C4-2B (cell line): ENCODE results near the gene TMEM117.

ENCODE experiments used
- H3K27ac ChIP-seq: fragments of 450-650 bp; 2 replicates; pipeline ENCODE4 v1.5.1; 2017
- CTCF ChIP-seq: fragments of 450-650 bp; conservative IDR thresholded peaks from 2 replicates; pipeline ENCODE4 v1.5.1; 2017; ENCODE audit warnings: mild to moderate bottlenecking
- ZFX ChIP-seq: fragments of 450-650 bp; IDR thresholded peaks from 2 replicates; pipeline ENCODE4 v1.6.1; 2017

TMEM117 gene

GRCh38 chr12:44155358-44155757, 319.5 kb downstream of the TMEM117 start:
- no peak overlapping the region for H3K27ac ChIP-seq
- TF ChIP-seq CTCF (no peak), ZFX (no peak)

GRCh38 chr12:44157359-44157758, 321.5 kb downstream of the TMEM117 start:
- TF ChIP-seq ZFX = no peak
- no peak for TF ChIP-seq CTCF
- no peak overlapping the region for H3K27ac ChIP-seq

GRCh38 chr12:44158746-44159145, 322.9 kb downstream of the TMEM117 start:
- TF ChIP-seq CTCF (no peak), ZFX (no peak)
- no peak overlapping the region for H3K27ac ChIP-seq

- no peak for TF ChIP-seq CTCF
- TF ChIP-seq ZFX = no peak
- H3K27ac ChIP-seq = no peak overlapping the region
These were observed 323.3 kb downstream of the TMEM117 start for GRCh38 chr12:44159216-44159615.

- TF ChIP-seq CTCF = no peak
- TF ChIP-seq ZFX = no peak
- no peak overlapping the region for H3K27ac ChIP-seq
These were observed 324.0 kb downstream of the TMEM117 start for GRCh38 chr12:44159862-44160261.

GRCh38 chr12:44162961-44163360, 327.1 kb downstream of the TMEM117 start:
- H3K27ac ChIP-seq = no peak overlapping the region

GRCh38 chr12:44174053-44174452, 338.2 kb downstream of the TMEM117 start:
- H3K27ac ChIP-seq = no peak overlapping the region
- TF ChIP-seq ZFX = no peak
- TF ChIP-seq CTCF = no peak

More at GRCh38 chr12:44162961-44163360, 327.1 kb downstream of the TMEM117 start:
- TF ChIP-seq CTCF (no peak), ZFX (no peak)
